Measurements from ENCODE around the gene HIRA. TPM values are rescaled to one million over a fixed set of nuclear protein-coding genes. Genes with fewer than 3 reads are reported as not detected.

The HIRA gene
- total and polyA plus RNA-seq, 2 experiments from 2014 or later, result 9.4 to 58.3 TPM

- H3K27ac Mint-ChIP-seq, result no peak overlapping the region
- no peak overlapping the region for H3K4me2 ChIP-seq
- DNase-seq (ENCODE audit: low spot score), result no peak
- H3K4me3 Mint-ChIP-seq, result no peak overlapping the region
- no peaks in the 10 kb centered on the region for H3K4me1 ChIP-seq (ENCODE audit: insufficient read depth)
- no peak for ATAC-seq
- H3K27ac ChIP-seq (ENCODE audit: low read depth), result no peak overlapping the region
- peaks cover 60% of the 10 kb centered on the region for H3K36me3 Mint-ChIP-seq (ENCODE audit: low read depth)
- H3K27me3 Mint-ChIP-seq (ENCODE audit: insufficient read depth, low read depth, poor library complexity), result peaks cover 23% of the 10 kb centered on the region
- peaks cover 29% of the 10 kb centered on the region for H3K36me3 ChIP-seq (ENCODE audit: insufficient read depth)
- H3F3A ChIP-seq (replicated peaks; ENCODE audit: low read depth), result no peaks in the 10 kb centered on the region
- TF ChIP-seq POLR2AphosphoS5 (IDR thresholded peaks at IDR 0.05; ENCODE audit: low read depth) (no peak), ZNF114 (CRISPR knock-in tag; IDR thresholded peaks at IDR 0.05) (no peak), ZNF462 (CRISPR knock-in tag; IDR thresholded peaks at IDR 0.05) (no peak), ETS1 (IDR thresholded peaks at IDR 0.05) (no peak)
- H3K9me3 Mint-ChIP-seq, result no peaks in the 10 kb centered on the region
- H3K4me3 ChIP-seq, result no peak overlapping the region
- no peaks in the 10 kb centered on the region for H3K4me1 Mint-ChIP-seq
- H3K79me2 ChIP-seq (replicated peaks; ENCODE audit: insufficient read depth), result no peaks in the 10 kb centered on the region
- H3K27me3 ChIP-seq (ENCODE audit: insufficient read depth), result no peaks in the 10 kb centered on the region
- no peaks in the 10 kb centered on the region for H3K9me2 ChIP-seq (ENCODE audit: insufficient read depth)
- peaks cover 6% of the 10 kb centered on the region; the same call in 1 of the 2 replicates for H4K20me1 ChIP-seq (replicated peaks; ENCODE audit: insufficient read depth)
- H2AFZ ChIP-seq, result no peak overlapping the region
These were observed 70.7 kb downstream of the HIRA start for GRCh38 chr22:19360862-19361261.

GRCh38 chr22:19360300-19360792, 71.2 kb downstream of the HIRA start:
- H3K9me2 ChIP-seq (ENCODE audit: insufficient read depth), result no peaks in the 10 kb centered on the region
- H4K20me1 ChIP-seq (replicated peaks; ENCODE audit: insufficient read depth), result peaks cover 2% of the 10 kb centered on the region; the same call in 1 of the 2 replicates
- H3K27ac ChIP-seq (ENCODE audit: low read depth), result no peak overlapping the region
- no peaks in the 10 kb centered on the region for H3K79me2 ChIP-seq (replicated peaks; ENCODE audit: insufficient read depth)
- no peak overlapping the region for H2AFZ ChIP-seq
- Mint-ChIP-seq H3K4me1 (no peaks in the 10 kb centered on the region), H3K27me3 (ENCODE audit: insufficient read depth, low read depth, poor library complexity) (peaks cover 23% of the 10 kb centered on the region), H3K27ac (no peak overlapping the region), H3K9me3 (no peaks in the 10 kb centered on the region), H3K4me3 (no peak overlapping the region), H3K36me3 (ENCODE audit: low read depth) (peaks cover 64% of the 10 kb centered on the region)
- peak; percentile 68 for ATAC-seq
- H3K27me3 ChIP-seq (ENCODE audit: insufficient read depth), result no peaks in the 10 kb centered on the region
- no peak overlapping the region for H3K4me2 ChIP-seq
- H3K4me1 ChIP-seq (ENCODE audit: insufficient read depth), result no peaks in the 10 kb centered on the region
- H3K36me3 ChIP-seq (ENCODE audit: insufficient read depth), result peaks cover 29% of the 10 kb centered on the region
- no peak overlapping the region for H3K4me3 ChIP-seq
- TF ChIP-seq CTCF (conservative IDR thresholded peaks at IDR 0.05; ENCODE audit: low read depth in 2 of 2) (peak in 1 of 2 experiments; percentile 26; a peak in 1 of 4 replicates), POLR2AphosphoS5 (IDR thresholded peaks at IDR 0.05; ENCODE audit: low read depth) (no peak)
- DNase-seq (ENCODE audit: low spot score), result peak; percentile 6
- H3F3A ChIP-seq (replicated peaks; ENCODE audit: low read depth), result no peaks in the 10 kb centered on the region
